Upper lobe of left lung (tissue), 6 donors: Measurements from ENCODE around the gene PCDHGB4. TPM values are rescaled to one million over a fixed set of nuclear protein-coding genes. Genes with fewer than 3 reads are reported as not detected.
"Not testable (repeated sequence)": the region's sequence is repeated elsewhere in the genome, so short reads cannot be mapped to it uniquely, and the experiment has no call there.

Experiments
- ATAC-seq, 2 donors: fragments of 200-7000 bp; cut with Tn5 transposase; one replicate each; pipeline ENCODE4 v1.9.1; 2022; ENCODE audit warnings: mild to moderate bottlenecking in 2 of 2, moderate library complexity in 2 of 2; ENCODE audit not compliant: low FRiP score in 2 of 2
- DNase-seq, 2 donors: peaks; one replicate each; pipeline ENCODE4 v3.0.0-alpha.2; 2019 to 2020
- H3K27ac ChIP-seq, 4 donors: fragments of 200-600 bp; sonication (generic); one replicate each; pipeline ENCODE4 v1.5.1; 2016 to 2019
- H3K27me3 ChIP-seq, 4 donors: fragments of 200-600 bp; sonication (generic); one replicate each; pipeline ENCODE4 v1.5.1; 2017 to 2019
- H3K36me3 ChIP-seq, 4 donors: fragments of 200-600 bp; sonication (generic); one replicate each; pipeline ENCODE4 v1.5.1; 2016 to 2019
- H3K4me1 ChIP-seq, 4 donors: fragments of 200-600 bp; sonication (generic); one replicate each; pipeline ENCODE4 v1.5.1; 2018 to 2019
- H3K4me3 ChIP-seq, 4 donors: fragments of 200-600 bp; sonication (generic); one replicate each; pipeline ENCODE4 v1.5.1; 2017 to 2019; ENCODE audit warnings: mild to moderate bottlenecking in 2 of 4, moderate library complexity in 1 of 4
- H3K9me3 ChIP-seq, 4 donors: fragments of 200-600 bp; sonication (generic); one replicate each; pipeline ENCODE4 v1.5.1; 2018 to 2019
- CTCF ChIP-seq, 6 experiments: fragments of 450-650 bp in 4 of 6; fragments of 200-600 bp in 2 of 6; sonication (generic) in 2 of 6; IDR thresholded peaks; one replicate each; pipeline ENCODE4 v1.5.1; 2016 to 2019; ENCODE audit warnings: antibody characterized with exemption in 6 of 6
- EP300 ChIP-seq, 4 donors: sonication (generic); formaldehyde crosslinking; IDR thresholded peaks; one replicate each; pipeline ENCODE4 v1.5.1; 2017; ENCODE audit warnings: antibody characterized with exemption in 4 of 4, control low read depth in 2 of 4
- POLR2A ChIP-seq, 4 donors: fragments of 450-650 bp; IDR thresholded peaks; one replicate each; pipeline ENCODE4 v1.5.1; 2016 to 2017; ENCODE audit warnings: antibody characterized with exemption in 4 of 4, mild to moderate bottlenecking in 2 of 4
- POLR2AphosphoS5 ChIP-seq, 2 donors: sonication (generic); formaldehyde crosslinking; IDR thresholded peaks; one replicate each; pipeline ENCODE4 v1.5.1; 2017; ENCODE audit warnings: antibody characterized with exemption in 2 of 2
- WGBS, 2 donors: methylation state at CpG; one replicate each; pipeline ENCODE4 v1.1.5; 2017 to 2018; 5-methylcytosine and 5-hydroxymethylcytosine counted together
- total RNA-seq, 6 donors: library from RNA; depleted of rRNA in 4 of 6; stranded (reverse); fragments of >200 nt in 4 of 6; gene quantifications; one replicate each; pipeline versions ENCODE4 v1.1.0 to v1.2.1, GENCODE V29; 2016 to 2021
- donor health status: DM: no; HTN: no; CAD: no; lungs with moderate emphysema.
- donor health status: DM: no; HTN: yes; CAD: no; lungs with severe emphysema.

Gene PCDHGB4
- 1 to 10 TPM; 2.4 to 6.5 (median 2.9) TPM for total RNA-seq

GRCh38 chr5:141387557-141388311 lies at the start of gene PCDHGB4:
Gene PCDHGB4 (plus strand): TSS chr5:141387698. CDS start chr5:141387885, 187 bp downstream.
- 13 to 19% methylated on average over 16 to 24 of the region's 40 CpGs for WGBS, 2 donors
- H3K27me3 ChIP-seq, H3K36me3 ChIP-seq, DNase-seq, H3K4me1 ChIP-seq, H3K27ac ChIP-seq: not testable (repeated sequence)
- peak in 5 of 6 experiments; percentile 12 to 28 (median 13) for TF ChIP-seq CTCF (IDR thresholded peaks at IDR 0.05)
- H3K4me3 ChIP-seq, result peak within 1 kb of the TSS in 1 of 4 donors; percentile 25
- H3K9me3 ChIP-seq, result peaks cover 41 to 89% (median 78%) of the 10 kb centered on the region in 4 donors
- peak; percentile 56 to 79 for ATAC-seq

- no peaks in the 10 kb centered on the region for H3K36me3 ChIP-seq
- no peak within 1 kb of the TSS for H3K27ac ChIP-seq
- H3K9me3 ChIP-seq, result peaks cover 42 to 68% (median 52%) of the 10 kb centered on the region in 4 donors
- H3K27me3 ChIP-seq, result no peaks in the 10 kb centered on the region
- TF ChIP-seq CTCF (IDR thresholded peaks at IDR 0.05), result peak in 2 of 6 experiments; percentile 13 to 18
- TF ChIP-seq POLR2AphosphoS5 (IDR thresholded peaks at IDR 0.05), result no peak
- peak in 1 of 2 donors; percentile 16 for ATAC-seq
- no peaks in the 10 kb centered on the region for H3K4me1 ChIP-seq
- 8 to 20% methylated on average over 14 to 23 of the region's 27 CpGs for WGBS, 2 donors
- DNase-seq, result peak in 1 of 2 donors; percentile 19
- peak within 1 kb of the TSS in 2 of 4 donors; percentile 5 to 26 for H3K4me3 ChIP-seq
These were observed 48.8 kb upstream of the PCDHGB4 start, which contains the start of gene PCDHGA2 for GRCh38 chr5:141338538-141339306. Gene PCDHGA2 (plus strand): TSS chr5:141338760.

GRCh38 chr5:141340781-141341354 lies 46.6 kb upstream of the PCDHGB4 start:
- not testable (repeated sequence) for ATAC-seq

GRCh38 chr5:141342773-141343172 lies 44.7 kb upstream of the PCDHGB4 start:
- WGBS, 2 donors, result 10 to 24% methylated on average over 1 of the region's 1 CpG

More at GRCh38 chr5:141340781-141341354, 46.6 kb upstream of the PCDHGB4 start:
- not testable (repeated sequence) for H3K4me1 ChIP-seq, H3K27ac ChIP-seq, H3K36me3 ChIP-seq, H3K4me3 ChIP-seq, H3K27me3 ChIP-seq
- DNase-seq, result peak in 1 of 2 donors; percentile 72
- peaks cover 34 to 78% (median 60%) of the 10 kb centered on the region in 4 donors for H3K9me3 ChIP-seq
- 39 to 80% methylated on average over 7 to 22 of the region's 45 CpGs for WGBS, 2 donors

More at GRCh38 chr5:141342773-141343172, 44.7 kb upstream of the PCDHGB4 start:
- H3K4me1 ChIP-seq, result no peaks in the 10 kb centered on the region
- peaks cover 32 to 84% (median 59%) of the 10 kb centered on the region in 4 donors for H3K9me3 ChIP-seq
- TF ChIP-seq POLR2A (IDR thresholded peaks at IDR 0.05) (no peak), POLR2AphosphoS5 (IDR thresholded peaks at IDR 0.05) (no peak), CTCF (IDR thresholded peaks at IDR 0.05) (no peak), EP300 (IDR thresholded peaks at IDR 0.05) (no peak)
- DNase-seq (no peak), ATAC-seq (no peak)
- H3K36me3 ChIP-seq, result no peaks in the 10 kb centered on the region
- no peak overlapping the region for H3K27ac ChIP-seq
- no peaks in the 10 kb centered on the region for H3K27me3 ChIP-seq
- no peak overlapping the region for H3K4me3 ChIP-seq
